Activated CD4-positive, CD25-positive, alpha-beta regulatory T cell treated with anti-CD3 and anti-CD28 coated beads, Interleukin-2, amount 50 U/mL, for 72 hours (primary cell): ENCODE data around the gene SLC46A3.
A peak's percentile ranks its signal among the peaks of the same experiment; 100 is the strongest.

ENCODE experiments used
- DNase-seq: peaks from one replicate; pipeline ENCODE4 v3.0.0; 2021

The SLC46A3 gene

DNA sequence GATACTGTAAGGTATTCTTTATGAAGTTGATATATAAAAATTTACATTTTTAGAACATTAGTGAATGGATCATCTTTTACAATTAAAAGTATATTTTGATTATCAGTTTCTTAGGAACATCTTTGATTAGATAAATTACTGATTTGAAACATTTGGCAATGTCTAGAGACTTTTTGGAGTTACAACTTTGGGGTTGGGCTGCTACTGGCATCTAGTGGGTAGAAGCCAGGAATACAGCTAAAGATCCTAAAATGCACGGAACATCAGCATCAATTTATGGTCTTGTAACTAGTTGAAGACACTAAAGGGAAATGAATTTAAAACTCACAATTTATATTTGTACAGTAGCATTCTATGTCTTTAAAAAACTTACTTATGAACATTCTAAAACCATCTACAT is 40.0 kb downstream of the SLC46A3 start:
- DNase-seq: no peak

DNA sequence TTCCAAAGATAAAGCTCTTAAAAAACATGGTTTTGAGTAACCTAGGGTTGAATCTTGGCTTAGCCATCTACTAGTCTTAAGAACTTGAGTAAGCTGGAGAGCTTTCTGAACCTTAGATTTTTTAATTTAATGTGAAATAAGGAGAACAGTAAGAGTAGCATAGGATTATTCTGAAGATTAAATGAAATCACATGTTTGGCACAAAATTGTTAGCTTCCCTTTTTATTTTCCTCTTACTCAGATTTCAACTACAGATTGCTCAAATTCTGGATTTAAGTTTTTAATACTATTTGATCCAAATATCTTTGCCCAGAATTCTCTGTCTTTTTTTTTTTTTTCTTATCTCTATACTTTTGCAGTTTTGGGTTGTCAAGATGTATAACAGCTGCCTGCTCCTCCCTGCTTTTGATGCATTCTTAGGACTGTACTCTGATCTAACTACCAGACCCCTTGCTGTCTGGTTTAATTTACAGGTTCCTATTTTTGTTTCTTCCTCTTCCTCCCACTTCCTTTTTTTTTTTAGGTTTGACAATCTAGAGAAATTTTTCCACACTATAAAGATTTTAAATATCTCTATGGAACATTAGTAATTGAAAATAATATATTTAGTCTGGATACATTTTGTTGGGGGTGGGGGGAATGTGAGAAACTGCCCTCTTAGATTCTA is 47.5 kb downstream of the SLC46A3 start:
- no peak for DNase-seq

GRCh38 chr13:28666897-28667488 is 51.8 kb downstream of the SLC46A3 start:
- DNase-seq: no peak

DNA sequence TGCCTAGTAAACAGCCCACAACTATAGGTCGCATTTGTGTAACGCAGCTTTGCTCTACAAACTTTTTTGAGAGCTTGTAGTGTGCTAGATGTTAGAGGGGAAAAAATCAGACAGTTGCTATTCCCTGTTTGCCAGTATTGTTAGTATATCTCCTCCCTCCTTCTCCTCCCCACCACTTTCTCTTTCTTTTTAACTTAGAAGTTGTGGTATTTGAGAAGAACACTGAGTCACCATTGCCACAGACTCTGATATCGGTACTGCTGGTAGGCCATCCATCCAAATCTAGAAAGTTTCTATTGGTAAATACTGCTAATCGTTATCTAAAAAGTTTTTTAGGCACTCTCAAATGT is 59.2 kb downstream of the SLC46A3 start:
- no peak for DNase-seq

- peak; percentile 91 for DNase-seq
Measured at GRCh38 chr13:28658796-28659620, 59.8 kb downstream of the SLC46A3 start, which contains the start of gene POMP. POMP (plus strand) TSS chr13:28659130; CDS start chr13:28659185, 55 bp downstream.

DNA sequence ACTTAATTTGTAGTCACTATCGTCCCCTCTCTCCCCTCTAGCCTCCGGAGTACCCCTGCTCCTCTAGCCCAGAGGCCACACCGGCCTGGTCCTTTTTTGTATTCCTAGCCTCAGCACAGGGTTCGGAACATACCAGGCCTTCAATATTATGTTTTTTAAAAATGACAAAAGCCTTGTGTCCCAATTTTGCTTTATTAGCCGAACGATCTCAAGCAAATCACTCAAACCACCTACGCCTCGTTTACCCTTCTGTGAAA is 60.3 kb downstream of the SLC46A3 start:
- DNase-seq: no peak

GRCh38 chr13:28657784-28658538 is 60.8 kb downstream of the SLC46A3 start:
- DNase-seq: no peak

DNA sequence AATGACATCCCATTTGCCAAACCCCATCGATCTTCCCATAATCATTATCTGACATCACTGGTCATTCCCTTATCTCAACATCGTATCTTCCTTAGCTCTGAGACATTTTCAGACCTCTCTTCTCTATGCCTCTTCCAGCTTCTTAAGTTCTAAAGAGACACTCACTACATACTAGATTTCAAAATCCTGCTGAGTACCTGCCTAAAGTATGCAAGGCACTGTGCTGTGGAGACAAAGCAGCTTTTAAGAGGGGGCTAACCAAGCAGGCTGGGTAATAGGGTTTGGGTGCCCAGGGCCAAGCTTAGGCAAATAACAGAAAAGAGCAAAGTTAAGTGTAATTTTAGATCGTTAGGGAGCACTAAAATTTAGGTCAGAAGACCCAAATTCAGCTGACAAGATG is 63.2 kb downstream of the SLC46A3 start:
- DNase-seq: no peak

DNA sequence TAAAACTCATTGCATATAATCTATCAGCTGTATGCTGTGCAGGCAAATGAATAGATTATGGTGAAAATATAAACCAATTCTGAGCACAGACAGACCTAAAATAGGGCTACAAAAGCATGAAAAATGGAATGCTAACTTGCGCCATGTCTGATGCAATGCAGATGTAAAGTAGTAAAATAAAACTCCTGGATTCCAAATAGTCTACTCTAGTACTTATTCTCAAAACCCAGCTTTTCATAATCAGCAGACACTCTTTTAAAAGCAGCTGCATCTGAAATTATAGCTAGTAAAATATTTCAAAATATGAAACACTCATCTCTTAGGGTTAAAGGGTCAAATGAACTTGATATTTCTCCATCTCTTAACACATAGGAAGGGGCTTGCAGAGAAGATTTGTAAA is 64.5 kb downstream of the SLC46A3 start:
- no peak for DNase-seq

- no peak for DNase-seq
Measured at GRCh38 chr13:28653111-28653510, 65.7 kb downstream of the SLC46A3 start.

GRCh38 chr13:28651810-28652401 is 66.9 kb downstream of the SLC46A3 start:
- no peak for DNase-seq

DNA sequence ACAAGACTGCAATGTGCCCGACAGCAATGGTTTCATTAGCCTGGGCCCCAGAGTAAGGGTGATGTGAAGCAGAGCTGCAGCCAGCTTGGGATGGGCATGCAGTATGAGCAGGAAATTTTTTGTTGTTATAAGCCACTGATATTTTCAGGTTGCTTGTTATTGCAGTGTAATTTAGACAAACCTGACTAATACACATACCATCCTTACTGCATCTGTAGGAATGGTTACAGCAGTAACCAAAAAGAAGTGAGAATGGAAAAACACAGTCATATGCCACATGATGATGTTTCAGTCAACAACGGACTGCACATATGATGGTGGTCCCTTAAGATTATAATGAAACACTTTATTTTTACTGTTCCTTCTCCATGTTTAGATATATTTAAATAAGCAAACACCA is 68.5 kb downstream of the SLC46A3 start:
- DNase-seq: no peak
